Right ventricle myocardium inferior (tissue), 1 donor: ENCODE results near the gene SLIT3. TPM values are rescaled to one million over a fixed set of nuclear protein-coding genes. Genes with fewer than 3 reads are reported as not detected.
"Not testable (repeated sequence)": the region's sequence is repeated elsewhere in the genome, so short reads cannot be mapped to it uniquely, and the experiment has no call there.

ENCODE experiments used
- ATAC-seq: fragments of 200-7000 bp; cut with Tn5 transposase; one replicate; pipeline ENCODE4 v1.9.1; 2020; ENCODE audit warnings: mild to moderate bottlenecking, moderate library complexity
- DNase-seq: peaks from one replicate; pipeline ENCODE4 v3.0.0; 2021; ENCODE audit errors: missing footprints
- intact Hi-C: fragments of 100-400 bp; cut with DNase I; formaldehyde crosslinking; loops from one replicate; pipeline ENCODE4 v1.11.0; 2022
- total RNA-seq: library from RNA; stranded (reverse); fragmentation: NEBNext Ultra II Directional; extraction: Animal tissue kit (Norgen Biotek cat#: 25700); gene quantifications from one replicate; pipeline ENCODE4 v1.2.1, GENCODE V29; 2021
- donor health status: DM: no; HTN: yes; CAD: no; lungs with severe emphysema.

The SLIT3 gene
- total RNA-seq, 1 donor from 2014 or later: 12.4 TPM

DNA sequence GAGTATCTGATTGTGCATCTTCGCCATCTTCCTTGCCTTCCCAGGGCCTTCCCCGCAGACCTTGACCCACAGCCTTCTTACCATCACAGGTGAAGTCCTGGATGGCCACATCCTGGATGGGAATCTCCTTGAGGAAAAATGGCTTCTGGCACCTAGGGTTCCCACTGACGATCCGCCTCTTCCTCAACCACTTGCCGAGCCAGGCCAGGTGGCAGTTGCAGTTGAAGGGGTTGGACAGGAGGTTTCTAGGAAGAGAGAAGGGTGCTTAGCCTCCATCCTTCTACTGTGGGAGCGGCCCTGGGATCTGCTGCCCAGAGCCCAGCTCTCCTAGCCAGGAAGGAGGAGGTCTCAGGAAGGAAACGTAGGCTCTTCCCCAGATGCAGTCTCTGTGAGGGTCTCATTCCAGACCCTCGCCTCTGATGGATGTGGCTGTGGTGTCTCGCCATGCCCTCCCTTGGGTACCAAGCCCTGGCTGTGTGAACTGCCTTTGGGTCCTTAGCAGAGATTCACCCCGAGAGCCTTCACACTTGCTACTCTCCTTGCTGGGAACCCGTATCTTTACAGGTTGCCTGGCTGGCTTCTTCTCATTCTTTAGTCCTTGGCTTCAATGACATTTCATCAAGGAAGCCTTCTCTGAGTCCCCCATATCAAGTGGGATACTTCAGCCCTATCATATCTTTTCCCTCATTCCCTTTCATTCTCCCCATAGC, 551.4 kb downstream of the SLIT3 start:
- ATAC-seq (no peak), DNase-seq (no peak)
- intact Hi-C loops: loop anchor here (10.0 kb wide), 1 partner anchor 135 kb away; no protein-coding TSS in a partner anchor

DNA sequence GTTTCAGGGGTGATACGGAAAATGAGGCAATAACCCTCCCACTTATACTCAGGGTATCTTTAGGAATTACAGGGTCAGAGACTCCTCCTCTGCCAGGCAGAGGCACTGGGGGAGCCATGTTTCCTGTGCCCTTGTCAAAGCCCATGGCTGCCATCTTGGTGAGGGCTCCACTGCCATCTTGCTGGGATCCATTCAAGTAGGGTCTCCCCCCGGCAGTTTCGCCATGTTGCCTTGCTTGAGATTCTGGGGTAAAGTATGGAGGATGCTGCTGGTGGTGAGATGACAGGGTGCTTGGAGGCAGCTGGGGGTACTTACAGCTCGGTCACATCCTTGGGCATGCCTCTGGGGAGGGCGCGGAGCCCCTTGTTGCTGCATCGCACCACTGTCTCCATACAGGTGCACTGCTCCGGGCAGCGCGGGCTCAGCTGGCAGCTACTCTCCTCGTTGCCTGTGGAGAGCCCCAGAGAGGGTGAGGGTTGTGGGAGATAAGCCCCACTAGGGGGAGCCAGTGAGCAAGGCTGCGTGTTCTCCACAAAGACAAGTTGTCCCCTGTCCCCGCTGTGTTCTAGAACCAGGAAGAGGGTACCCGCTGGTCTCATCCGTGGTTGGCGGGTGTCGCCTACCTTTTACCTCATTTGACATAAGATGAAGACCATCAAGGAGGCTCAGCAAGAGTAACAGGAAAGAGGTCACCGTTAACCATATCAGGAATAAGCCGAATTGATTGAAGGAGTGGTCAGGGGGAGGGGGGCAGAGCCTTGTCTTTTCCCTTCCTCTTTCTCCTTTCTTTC, 552.8 kb downstream of the SLIT3 start:
- ATAC-seq: peak; percentile 64
- no peak for DNase-seq
- intact Hi-C loops: loop anchor here (10.0 kb wide), 1 partner anchor 137 kb away; no protein-coding TSS in a partner anchor

DNA sequence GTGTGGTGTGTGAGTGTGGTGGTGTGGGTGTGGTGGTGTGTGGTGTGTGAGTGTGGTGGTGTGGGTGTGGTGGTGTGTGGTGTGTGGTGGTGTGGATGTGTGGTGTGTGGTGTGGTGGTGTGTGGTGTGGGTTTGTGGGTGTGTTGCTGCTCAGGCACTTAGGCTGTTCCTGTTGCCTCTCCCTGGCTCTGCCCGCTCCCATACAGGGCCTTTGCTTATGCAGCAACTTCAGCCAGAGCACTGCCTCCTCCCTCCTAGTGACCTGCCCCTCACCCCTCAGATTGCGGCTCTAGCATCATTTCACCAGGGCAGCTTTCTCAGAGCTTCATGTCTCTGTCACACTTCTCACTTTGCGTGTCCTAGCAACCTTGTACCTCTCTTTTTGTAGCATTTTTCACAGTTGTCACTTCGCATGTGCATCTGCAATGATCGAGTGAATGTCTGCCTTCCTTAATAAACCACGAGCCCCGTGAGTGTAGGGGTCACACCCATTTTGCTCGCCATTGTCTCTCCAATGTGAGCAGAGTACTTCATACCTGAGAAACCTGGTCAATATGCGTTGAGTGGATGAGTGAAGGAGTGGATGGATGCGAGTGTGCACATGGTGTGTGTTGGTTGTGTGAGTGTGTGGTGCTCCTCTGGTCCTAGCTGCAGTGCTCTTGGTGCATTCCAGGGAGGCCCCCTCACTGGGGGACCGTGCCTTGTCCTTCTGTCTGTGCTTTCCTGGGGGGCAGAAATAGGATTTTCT, 553.9 kb downstream of the SLIT3 start:
- no peak for ATAC-seq
- no peak for DNase-seq
- intact Hi-C loops: loop anchor here (10.0 kb wide), 1 partner anchor 138 kb away; no protein-coding TSS in a partner anchor

DNA sequence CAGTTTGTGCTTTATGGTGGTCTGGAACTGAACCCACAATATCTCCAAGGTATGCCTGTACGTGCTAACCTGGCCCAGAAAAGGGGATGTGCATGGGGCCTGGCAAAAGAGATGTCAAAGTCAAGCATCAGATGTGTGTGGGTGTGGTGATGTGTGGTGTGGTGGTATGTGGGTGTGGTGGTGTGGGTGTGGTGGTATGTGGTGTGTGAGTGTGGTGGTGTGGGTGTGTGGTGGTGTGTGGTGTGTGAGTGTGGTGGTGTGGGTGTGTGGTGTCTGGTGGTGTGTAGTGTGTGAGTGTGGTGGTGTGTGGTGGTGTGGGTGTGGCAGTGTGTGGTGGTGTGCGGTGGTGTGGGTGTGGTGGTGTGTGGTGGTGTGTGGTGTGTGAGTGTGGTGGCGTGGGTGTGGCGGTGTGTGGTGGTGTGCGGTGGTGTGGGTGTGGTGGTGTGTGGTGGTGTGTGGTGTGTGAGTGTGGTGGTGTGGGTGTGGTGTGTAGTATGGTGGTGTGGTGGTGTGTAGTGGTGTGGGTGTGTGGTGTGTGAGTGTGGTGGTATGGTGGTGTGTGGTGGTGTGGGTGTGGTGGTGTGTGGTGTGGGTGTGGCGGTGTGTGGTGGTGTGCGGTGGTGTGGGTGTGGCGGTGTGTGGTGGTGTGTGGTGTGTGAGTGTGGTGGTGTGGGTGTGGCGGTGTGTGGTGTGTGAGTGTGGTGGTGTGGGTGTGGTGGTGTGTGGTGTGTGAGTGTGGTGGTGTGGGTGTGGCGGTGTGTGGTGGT, 554.6 kb downstream of the SLIT3 start:
- intact Hi-C loops: loop anchor here (10.0 kb wide), 1 partner anchor 138 kb away; no protein-coding TSS in a partner anchor
- ATAC-seq, DNase-seq: not testable (repeated sequence)

DNA sequence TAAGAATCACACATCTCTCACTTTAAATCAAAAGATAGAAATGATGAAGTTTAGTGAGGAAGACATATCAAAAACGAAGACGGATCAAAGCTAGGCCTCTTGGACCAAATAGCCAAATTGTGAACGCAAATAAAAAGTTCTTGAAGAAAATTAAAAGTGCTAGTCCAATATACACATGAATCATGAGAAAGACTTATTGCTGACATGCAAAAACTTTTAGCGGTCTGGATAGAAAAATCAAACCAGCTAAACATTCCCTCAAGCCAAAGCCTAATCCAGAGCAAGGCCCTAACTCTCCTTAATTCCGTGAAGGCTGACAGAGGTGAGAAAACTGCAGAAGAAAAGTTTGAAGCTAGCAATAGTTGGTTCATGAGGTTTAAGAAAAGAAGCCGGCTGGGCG, 557.3 kb downstream of the SLIT3 start:
- DNase-seq: no peak
- intact Hi-C loops: loop anchor here (10.0 kb wide), 1 partner anchor 141 kb away; no protein-coding TSS in a partner anchor
- ATAC-seq: no peak

DNA sequence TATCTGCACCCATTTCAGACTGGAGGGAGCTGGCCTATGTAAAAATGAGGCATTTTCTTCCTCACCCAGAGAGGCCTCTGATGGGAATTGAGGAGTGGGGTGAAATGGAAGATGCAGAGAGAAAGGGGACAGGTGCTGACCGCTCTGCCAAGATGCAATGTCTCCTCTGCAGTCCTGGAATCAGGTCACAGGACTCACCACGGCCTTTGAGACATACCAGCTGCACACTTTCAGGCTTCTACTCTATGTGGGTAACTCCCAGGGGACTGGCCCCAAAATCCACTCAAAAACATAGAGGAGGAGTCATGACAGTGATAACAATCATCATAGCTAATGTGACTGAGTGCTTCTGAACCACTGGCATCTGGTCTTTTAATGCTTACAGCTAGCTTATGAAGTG, 558.6 kb downstream of the SLIT3 start:
- not testable (repeated sequence) for ATAC-seq, DNase-seq
- intact Hi-C loops: loop anchor here (10.0 kb wide), 1 partner anchor 142 kb away; no protein-coding TSS in a partner anchor

DNA sequence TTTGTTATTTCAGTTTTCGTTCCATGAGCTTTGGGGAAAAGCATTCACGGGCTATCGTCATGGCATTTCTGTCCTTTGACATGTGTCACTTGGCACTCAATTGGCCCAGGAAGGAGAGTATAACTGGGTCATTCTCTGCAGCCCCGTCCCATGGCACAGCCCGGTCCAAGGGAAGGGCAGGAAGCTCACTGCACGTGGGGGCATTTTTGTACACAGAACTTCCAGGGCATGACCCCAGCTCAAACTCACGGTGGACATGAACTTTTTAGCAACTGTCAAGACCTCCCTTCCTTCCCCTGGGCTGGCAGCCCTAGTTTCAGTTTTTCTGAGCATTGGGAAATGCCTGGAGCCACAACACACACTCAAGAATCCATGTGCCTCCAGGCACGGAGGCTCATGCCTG, 560.1 kb downstream of the SLIT3 start:
- ATAC-seq (peak; percentile 45), DNase-seq (no peak)
- intact Hi-C loops: loop anchor here (10.0 kb wide), 1 partner anchor 144 kb away; no protein-coding TSS in a partner anchor

DNA sequence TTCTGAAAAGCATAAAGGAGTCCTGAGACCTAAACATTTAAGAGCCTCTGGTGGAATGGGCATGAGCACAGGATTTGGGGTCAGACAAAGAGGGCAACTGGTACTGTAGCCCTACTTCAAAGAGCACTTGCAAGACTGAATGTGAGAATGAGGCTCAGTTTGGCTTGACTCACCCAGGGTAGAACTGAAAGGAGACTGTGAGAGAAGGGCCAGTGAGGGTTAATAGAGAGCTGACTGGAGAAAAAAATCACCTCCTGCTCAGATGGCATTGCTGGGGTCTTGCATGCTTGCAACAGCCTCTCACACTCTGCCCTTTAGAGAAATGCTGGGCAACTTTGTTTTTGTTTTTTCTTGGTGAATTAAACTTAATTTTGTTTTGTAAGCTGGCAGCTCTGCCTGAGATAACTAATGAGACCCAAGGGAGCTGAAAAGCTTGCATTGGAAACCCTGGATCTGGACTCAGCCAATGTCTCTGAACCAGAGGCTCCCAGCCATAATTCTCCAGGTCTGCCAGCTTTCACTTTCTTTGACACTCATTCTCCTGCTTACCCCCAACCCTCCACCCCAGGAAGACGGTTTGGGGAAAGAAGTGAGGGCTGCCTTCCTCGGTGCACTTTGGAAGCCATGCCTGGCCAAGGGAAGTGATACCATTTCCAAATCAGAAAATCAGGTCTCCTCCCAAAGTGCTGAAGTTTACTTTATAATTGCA, 560.7 kb downstream of the SLIT3 start:
- ATAC-seq (peak; percentile 23), DNase-seq (no peak)
- intact Hi-C loops: loop anchor here (10.0 kb wide), 1 partner anchor 145 kb away; no protein-coding TSS in a partner anchor

DNA sequence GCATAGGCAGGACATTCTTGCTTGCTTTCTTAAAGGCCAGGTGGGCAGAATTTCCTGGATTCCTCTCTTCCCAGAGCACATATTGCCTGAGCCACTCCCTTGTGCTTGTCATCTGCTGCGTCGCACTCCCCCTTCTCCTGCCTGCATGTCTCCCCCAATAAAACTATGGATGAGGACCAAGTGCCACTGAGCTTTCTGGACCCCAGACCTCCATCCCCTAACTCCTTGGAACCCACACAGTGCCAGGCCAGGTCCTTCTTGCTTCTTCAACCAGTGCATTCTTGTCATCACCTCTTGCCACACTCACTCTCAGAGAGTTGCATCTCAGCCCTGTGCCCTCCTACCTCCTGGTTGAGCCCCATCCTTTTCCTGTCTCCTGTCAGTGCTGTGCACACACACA, 563.9 kb downstream of the SLIT3 start:
- ATAC-seq: no peak
- intact Hi-C loops: no loop called here

DNA sequence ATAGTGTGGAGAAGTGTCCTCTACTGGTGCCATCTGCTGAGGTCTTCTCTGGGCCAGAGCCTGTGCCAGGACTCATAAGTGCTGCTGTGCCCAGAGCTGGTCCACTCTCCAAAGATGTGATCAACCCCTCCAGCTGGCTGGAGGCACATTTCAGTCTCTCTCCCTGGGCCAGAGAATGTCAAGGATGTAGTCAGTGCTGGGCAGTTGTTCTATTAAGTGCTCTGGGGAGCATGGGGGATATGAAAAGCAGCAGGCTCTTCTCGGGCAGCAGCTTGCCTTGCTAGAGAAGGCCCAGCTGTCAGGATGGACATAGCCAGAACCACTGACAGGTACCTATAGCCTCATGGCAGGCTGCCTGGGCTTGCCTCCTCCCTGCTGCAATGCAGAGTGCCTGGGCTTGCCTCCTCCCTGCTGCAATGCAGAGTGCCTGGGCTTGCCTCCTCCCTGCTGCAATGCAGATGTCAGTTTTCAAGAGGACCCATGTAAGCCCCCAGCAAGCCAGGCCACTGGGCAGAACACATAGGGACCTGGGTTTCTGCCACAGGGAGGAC, 564.6 kb downstream of the SLIT3 start:
- ATAC-seq: peak; percentile 58
- intact Hi-C loops: no loop called here
- no peak for DNase-seq

More for the DNA sequence above, 563.9 kb downstream of the SLIT3 start:
- no peak for DNase-seq

DNA sequence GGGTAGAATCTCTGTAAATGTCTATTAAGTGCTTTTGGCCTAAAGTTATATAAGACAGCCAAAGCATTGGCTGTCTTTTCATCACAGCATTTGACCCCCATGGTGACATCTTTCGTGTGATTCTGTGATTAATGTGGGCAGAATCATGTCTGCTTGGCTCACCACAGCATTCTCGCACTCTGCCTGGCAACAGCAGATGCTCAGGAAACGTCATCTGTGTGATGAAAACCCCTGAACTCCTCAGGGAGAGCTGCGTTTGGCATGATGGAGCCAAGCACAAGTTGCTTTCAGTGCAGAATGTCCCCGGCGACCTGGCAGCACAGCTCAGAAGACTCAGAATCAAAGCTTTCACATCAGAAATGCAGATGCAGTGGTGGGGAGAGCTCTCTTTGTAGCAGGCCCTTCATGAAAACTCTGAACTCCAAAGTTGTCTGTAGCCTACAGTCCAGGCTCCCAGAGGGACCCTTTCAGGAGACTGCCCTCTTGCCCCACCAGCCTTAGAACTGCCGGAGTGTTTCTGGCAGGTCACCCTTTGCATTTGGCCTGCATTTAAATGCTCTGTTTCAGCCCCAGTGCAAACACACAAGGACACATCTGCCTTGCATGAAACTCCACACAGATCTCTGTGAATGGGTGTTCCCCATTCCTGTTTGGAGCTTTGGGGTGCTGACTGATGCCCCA, 566.2 kb downstream of the SLIT3 start:
- peak; percentile 88 for ATAC-seq
- DNase-seq: peak; percentile 87
- intact Hi-C loops: no loop called here

DNA sequence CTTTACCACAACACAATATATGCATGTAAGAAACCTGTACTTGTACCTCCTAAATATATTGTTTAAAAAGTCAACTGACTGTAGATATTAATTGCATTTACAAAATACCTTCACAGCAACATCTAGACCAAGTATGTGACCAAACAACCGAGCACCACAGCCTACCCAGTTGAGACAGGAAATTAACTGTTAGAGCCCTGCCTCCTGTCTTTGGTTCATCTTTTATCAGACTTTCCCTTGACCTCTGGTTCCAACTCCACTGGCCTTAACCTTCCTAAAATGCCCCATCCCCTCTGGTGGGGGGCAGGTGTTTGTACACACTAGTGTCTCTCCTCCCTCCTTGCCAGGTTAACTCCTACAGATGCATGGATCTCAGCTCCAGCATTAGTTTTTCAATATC, 566.8 kb downstream of the SLIT3 start:
- ATAC-seq: no peak
- intact Hi-C loops: no loop called here
- no peak for DNase-seq

DNA sequence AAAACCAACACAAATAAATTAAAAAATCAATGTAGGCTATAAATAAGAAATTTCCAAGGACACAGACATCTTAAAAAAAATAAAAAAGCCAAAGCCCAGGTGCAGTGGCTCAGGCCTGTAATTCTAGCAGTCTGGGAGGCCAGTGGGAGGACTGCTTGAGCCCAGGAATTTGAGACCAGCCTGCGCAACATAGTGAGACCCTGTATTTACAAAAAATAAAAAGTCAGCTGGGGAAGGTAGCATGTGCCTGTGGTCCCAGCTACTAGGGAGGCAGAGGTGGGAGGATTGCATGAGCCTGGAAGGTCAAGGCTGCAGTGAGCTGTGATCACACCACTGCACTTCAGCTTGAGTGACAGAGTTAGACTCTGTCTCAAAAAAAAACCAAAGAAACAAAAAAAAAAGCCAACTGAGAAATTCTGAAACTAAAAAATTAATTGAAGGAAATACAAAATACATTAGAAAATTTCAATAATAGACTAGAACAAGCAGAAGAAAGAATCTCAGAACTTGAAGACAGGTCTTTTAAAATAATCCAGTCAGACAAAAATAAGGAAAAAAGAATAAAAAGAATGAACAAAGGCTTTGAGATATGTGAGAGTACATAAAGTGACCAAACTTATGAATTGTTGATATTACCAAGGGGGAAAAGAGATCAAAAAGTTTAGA, 572.3 kb downstream of the SLIT3 start:
- ATAC-seq (no peak), DNase-seq (no peak)
- intact Hi-C loops: no loop called here

DNA sequence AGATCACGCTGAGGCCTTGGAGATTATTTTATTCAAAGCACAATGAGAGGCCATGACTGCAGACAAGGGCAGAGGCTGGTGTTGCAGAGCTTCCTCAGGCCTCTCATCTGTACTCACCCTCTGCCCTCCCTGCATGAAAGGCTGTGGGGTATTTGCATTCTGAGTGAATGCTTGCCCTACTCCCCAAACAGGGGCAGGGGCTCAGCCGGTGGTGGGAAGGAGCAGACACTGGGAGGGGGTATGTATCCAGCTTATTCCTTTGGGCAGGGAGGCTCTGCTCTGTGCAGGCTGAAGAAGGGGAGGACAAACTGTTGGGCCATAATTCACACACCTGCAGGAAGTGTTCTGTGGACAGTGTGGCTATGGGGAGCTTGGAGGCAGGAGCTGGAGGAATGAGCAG, 573.4 kb downstream of the SLIT3 start:
- no peak for ATAC-seq
- DNase-seq: no peak
- intact Hi-C loops: no loop called here

DNA sequence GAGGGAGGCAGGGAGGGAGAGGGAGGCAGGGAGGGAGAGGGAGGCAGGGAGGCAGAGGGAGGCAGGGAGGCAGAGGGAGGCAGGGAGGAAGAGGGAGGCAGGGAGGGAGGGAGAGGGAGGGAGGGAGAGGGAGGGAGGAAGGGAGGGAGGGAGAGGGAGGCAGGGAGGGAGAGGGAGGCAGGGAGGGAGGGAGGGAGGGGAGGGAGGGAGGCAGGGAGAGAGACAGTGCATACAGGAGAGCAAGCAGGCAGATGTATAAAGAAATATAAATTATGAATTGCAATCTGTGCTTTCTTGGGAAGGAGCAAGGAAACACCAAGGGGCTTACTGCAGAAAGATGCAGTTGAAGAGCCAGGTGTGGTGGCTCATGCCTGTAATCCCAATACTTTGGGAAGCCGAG, 574.6 kb downstream of the SLIT3 start:
- intact Hi-C loops: no loop called here
- no peak for DNase-seq
- no peak for ATAC-seq

DNA sequence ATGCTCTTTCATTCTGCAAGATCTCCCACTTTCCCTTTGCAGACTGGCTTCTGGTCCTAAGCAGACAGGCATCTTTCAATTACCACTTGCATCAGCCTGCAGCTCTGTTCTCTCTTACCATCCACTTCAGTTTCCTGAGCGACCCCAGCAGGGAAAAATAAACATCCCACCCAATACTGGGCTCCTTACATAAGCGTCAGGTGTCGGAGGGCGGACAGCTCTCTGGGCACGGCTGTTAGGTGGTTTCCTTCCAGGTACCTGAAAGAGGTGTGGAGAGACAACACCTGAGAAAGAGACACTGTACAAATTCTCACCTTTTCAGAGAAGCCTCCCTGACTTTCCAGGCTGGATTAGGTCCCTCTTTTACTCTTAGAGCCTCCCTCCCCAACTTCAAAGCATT, 576.7 kb downstream of the SLIT3 start:
- DNase-seq: no peak

More for the DNA sequence above, 576.7 kb downstream of the SLIT3 start:
- ATAC-seq: no peak
- intact Hi-C loops: no loop called here
